Measurements from ENCODE around the gene QSOX1.

Gene QSOX1

GRCh38 chr1:180135535-180135934 is 19.1 kb upstream of the QSOX1 start:
- Histone ChIP-seq H3K36me3 (no peaks in the 10 kb centered on the region), H3K4me1 (no peaks in the 10 kb centered on the region), H3K4me3 (ENCODE audit: low read depth, low read length) (no peak overlapping the region), H3K27me3 (no peaks in the 10 kb centered on the region), H3K9me3 (no peaks in the 10 kb centered on the region)
- TF ChIP-seq CTCF (IDR thresholded peaks at IDR 0.05; ENCODE audit: low read depth, low read length) = no peak
- no peak for DNase-seq

GRCh38 chr1:180136331-180136967 is 18.2 kb upstream of the QSOX1 start:
- H3K9me3 ChIP-seq = no peaks in the 10 kb centered on the region
- H3K36me3 ChIP-seq = no peaks in the 10 kb centered on the region
- H3K4me3 ChIP-seq (ENCODE audit: low read depth, low read length) = no peak overlapping the region
- no peaks in the 10 kb centered on the region for H3K4me1 ChIP-seq
- no peaks in the 10 kb centered on the region for H3K27me3 ChIP-seq
- TF ChIP-seq CTCF (IDR thresholded peaks at IDR 0.05; ENCODE audit: low read depth, low read length) = no peak
- DNase-seq = no peak

- no peak overlapping the region for H3K4me3 ChIP-seq (ENCODE audit: low read depth, low read length)
- no peaks in the 10 kb centered on the region for H3K36me3 ChIP-seq
- H3K4me1 ChIP-seq = no peaks in the 10 kb centered on the region
- no peak for TF ChIP-seq CTCF (IDR thresholded peaks at IDR 0.05; ENCODE audit: low read depth, low read length)
- no peak for DNase-seq
- no peaks in the 10 kb centered on the region for H3K9me3 ChIP-seq
- no peaks in the 10 kb centered on the region for H3K27me3 ChIP-seq
These were observed 17.7 kb upstream of the QSOX1 start for GRCh38 chr1:180136968-180137356.

- no peak overlapping the region for H3K4me3 ChIP-seq (ENCODE audit: low read depth, low read length)
- H3K36me3 ChIP-seq = no peaks in the 10 kb centered on the region
- no peak for DNase-seq
- TF ChIP-seq CTCF (IDR thresholded peaks at IDR 0.05; ENCODE audit: low read depth, low read length) = no peak
- H3K27me3 ChIP-seq = no peaks in the 10 kb centered on the region
- H3K9me3 ChIP-seq = no peaks in the 10 kb centered on the region
- no peaks in the 10 kb centered on the region for H3K4me1 ChIP-seq
These were observed 16.9 kb upstream of the QSOX1 start for GRCh38 chr1:180137776-180138175.

GRCh38 chr1:180141381-180141934 is 13.2 kb upstream of the QSOX1 start:
- no peak for TF ChIP-seq CTCF (IDR thresholded peaks at IDR 0.05; ENCODE audit: low read depth, low read length)
- Histone ChIP-seq H3K36me3 (no peaks in the 10 kb centered on the region), H3K4me1 (no peaks in the 10 kb centered on the region), H3K27me3 (no peaks in the 10 kb centered on the region), H3K9me3 (no peaks in the 10 kb centered on the region), H3K4me3 (ENCODE audit: low read depth, low read length) (no peak overlapping the region)
- DNase-seq = no peak

- H3K27me3 ChIP-seq = no peaks in the 10 kb centered on the region
- H3K4me1 ChIP-seq = no peaks in the 10 kb centered on the region
- no peak for DNase-seq
- H3K4me3 ChIP-seq (ENCODE audit: low read depth, low read length) = no peak overlapping the region
- H3K9me3 ChIP-seq = no peaks in the 10 kb centered on the region
- no peaks in the 10 kb centered on the region for H3K36me3 ChIP-seq
- no peak for TF ChIP-seq CTCF (IDR thresholded peaks at IDR 0.05; ENCODE audit: low read depth, low read length)
These were observed 11.3 kb upstream of the QSOX1 start for GRCh38 chr1:180143359-180143758.
